H1 (cell line): ENCODE measurements around the gene GUCA2B. TPM values are rescaled to one million over a fixed set of nuclear protein-coding genes. Genes with fewer than 3 reads are reported as not detected.

Experiments
- CTCF ChIA-PET: fragments of 300-600 bp; sonication (Branson Sonifier 250); formaldehyde crosslinking; loops from one replicate; lab custom pipeline; 2021; ENCODE audit not compliant: partially characterized antibody; lab: Charles Lee
- POLR2A ChIA-PET: fragments of 300-600 bp; sonication (Branson Sonifier 250); formaldehyde crosslinking; loops from one replicate; lab custom pipeline; 2021; ENCODE audit warnings: inconsistent platforms; ENCODE audit not compliant: partially characterized antibody; lab: Charles Lee
- DNase-seq, 2 experiments: peaks; one replicate each; pipeline versions ENCODE4 v3.0.0 to v3.0.0-alpha.2; 2010 to 2022; ENCODE audit warnings: low spot score in 2 of 2, low read depth in 1 of 2, mixed read lengths in 1 of 2
- FAIRE-seq: peaks from 2 replicates; lab custom pipeline; 2011; peaks lifted over from hg19 to GRCh38; lab: Jason Lieb, UNC
- H2AFZ ChIP-seq: 2 replicates; pipeline ENCODE4 v1.8.1; 2012; ENCODE audit warnings: low read length, inconsistent platforms
- H2AK5ac ChIP-seq: 2 replicates; pipeline ENCODE4 v1.6.1; 2013; ENCODE audit warnings: low read depth, low read length
- H2BK120ac ChIP-seq: replicated peaks from 2 replicates; pipeline ENCODE3; 2013; ENCODE audit warnings: low read depth, low read length, inconsistent platforms
- H2BK12ac ChIP-seq: 2 replicates; pipeline ENCODE4 v1.6.1; 2013; ENCODE audit warnings: low read depth, low read length
- H2BK15ac ChIP-seq: 2 replicates; pipeline ENCODE4 v1.6.1; 2013; ENCODE audit warnings: low read length
- H2BK20ac ChIP-seq: 2 replicates; pipeline ENCODE4 v1.6.1; 2013; ENCODE audit warnings: low read length
- H2BK5ac ChIP-seq: 2 replicates; pipeline ENCODE4 v1.6.1; 2013; ENCODE audit warnings: low read depth, low read length
- H3K14ac ChIP-seq: 2 replicates; pipeline ENCODE4 v1.6.1; 2013; ENCODE audit warnings: inconsistent platforms; ENCODE audit not compliant: insufficient read length
- H3K18ac ChIP-seq: 2 replicates; pipeline ENCODE4 v1.6.1; 2013; ENCODE audit warnings: low read length; ENCODE audit errors: extremely low read depth
- H3K23ac ChIP-seq: 2 replicates; pipeline ENCODE4 v1.6.1; 2013; ENCODE audit warnings: inconsistent platforms; ENCODE audit not compliant: insufficient read length
- H3K23me2 ChIP-seq: 2 replicates; pipeline ENCODE4 v1.6.1; 2013; ENCODE audit warnings: low read depth, low read length
- H3K27ac ChIP-seq: 2 replicates; pipeline ENCODE4 v1.6.1; 2011; ENCODE audit warnings: low read depth, low read length, inconsistent platforms
- H3K27me3 ChIP-seq, 4 experiments: replicated peaks in 1 of 4; 1 replicate in 1 of 4; 2 replicates in 3 of 4; pipeline versions ENCODE4 v1.6.1 to v1.8.1; 2011 to 2013; ENCODE audit warnings: low read length in 3 of 4, mild to moderate bottlenecking in 3 of 4, inconsistent platforms in 2 of 4, mixed read lengths in 2 of 4, moderate library complexity in 1 of 4; ENCODE audit not compliant: control insufficient read depth in 3 of 4, insufficient read depth in 3 of 4; ENCODE audit errors: extremely low read depth in 1 of 4
- H3K36me3 ChIP-seq, 4 experiments: 2 replicates each; pipeline versions ENCODE4 v1.6.1 to v1.8.1; 2011 to 2013; ENCODE audit warnings: mild to moderate bottlenecking in 4 of 4, low read length in 3 of 4, moderate library complexity in 2 of 4, control low read depth in 1 of 4, inconsistent platforms in 1 of 4; ENCODE audit not compliant: insufficient read depth in 4 of 4, control insufficient read depth in 2 of 4
- H3K4ac ChIP-seq: replicated peaks from 2 replicates; pipeline ENCODE3; 2013; ENCODE audit warnings: low read length, low read depth, mixed read lengths, inconsistent platforms; ENCODE audit not compliant: insufficient read length
- H3K4me1 ChIP-seq, 4 experiments: replicated peaks in 1 of 4; 1 replicate in 1 of 4; 2 replicates in 3 of 4; pipeline versions ENCODE4 v1.6.1 to v1.8.1; 2011 to 2013; ENCODE audit warnings: low read length in 3 of 4, inconsistent platforms in 2 of 4, mixed read lengths in 1 of 4; ENCODE audit not compliant: insufficient read depth in 4 of 4, control insufficient read depth in 3 of 4
- H3K4me2 ChIP-seq, 2 experiments: 2 replicates each; pipeline versions ENCODE4 v1.6.1 to v1.8.1; 2011 to 2013; ENCODE audit warnings: low read depth in 2 of 2, low read length in 2 of 2, control low read depth in 1 of 2, inconsistent platforms in 1 of 2, mild to moderate bottlenecking in 1 of 2; ENCODE audit not compliant: insufficient read depth in 1 of 2
- H3K4me3 ChIP-seq, 4 experiments: fragments of 200-600, 300-600 bp in 1 of 4; sonication (generic), shearing (Covaris generic), sonication (Bioruptor Twin) in 1 of 4; 2 replicates each; pipeline versions ENCODE4 v1.5.1 to v1.8.1; 2011 to 2016; ENCODE audit warnings: low read length in 4 of 4, low read depth in 3 of 4, control low read depth in 2 of 4, inconsistent platforms in 2 of 4, mild to moderate bottlenecking in 2 of 4, mixed read lengths in 1 of 4, moderate library complexity in 1 of 4; ENCODE audit not compliant: insufficient read depth in 2 of 4; ENCODE audit errors: extremely low read depth in 1 of 4
- H3K56ac ChIP-seq: replicated peaks from 2 replicates; pipeline ENCODE3; 2013; ENCODE audit warnings: low read depth, mild to moderate bottlenecking, mixed read lengths, low read length, inconsistent platforms; ENCODE audit not compliant: insufficient read length
- H3K79me1 ChIP-seq: 2 replicates; pipeline ENCODE4 v1.6.1; 2013; ENCODE audit warnings: low read depth, low read length, control low read depth
- H3K79me2 ChIP-seq, 2 experiments: 2 replicates each; pipeline versions ENCODE4 v1.6.1 to v1.8.1; 2012 to 2013; ENCODE audit warnings: low read length in 2 of 2, mild to moderate bottlenecking in 2 of 2, inconsistent platforms in 1 of 2; ENCODE audit not compliant: insufficient read depth in 2 of 2, control insufficient read depth in 1 of 2
- H3K9ac ChIP-seq, 4 experiments: replicated peaks in 1 of 4; 1 replicate in 1 of 4; 2 replicates in 3 of 4; pipeline versions ENCODE4 v1.6.1 to v1.8.1; 2011 to 2013; ENCODE audit warnings: low read depth in 3 of 4, low read length in 3 of 4, control low read depth in 2 of 4, mild to moderate bottlenecking in 2 of 4, moderate library complexity in 2 of 4, inconsistent platforms in 1 of 4; ENCODE audit errors: extremely low read depth in 1 of 4
- H3K9me3 ChIP-seq, 2 experiments: 2 replicates each; pipeline versions ENCODE4 v1.6.1 to v1.8.1; 2012 to 2013; ENCODE audit warnings: mild to moderate bottlenecking in 2 of 2, moderate library complexity in 2 of 2, control low read depth in 1 of 2, inconsistent platforms in 1 of 2, low read depth in 1 of 2, low read length in 1 of 2, mixed read lengths in 1 of 2; ENCODE audit not compliant: insufficient read depth in 2 of 2
- H4K20me1 ChIP-seq, 2 experiments: replicated peaks in 1 of 2; 2 replicates each; pipeline versions ENCODE3 to v1.8.1; 2011 to 2013; ENCODE audit warnings: inconsistent platforms in 2 of 2, low read length in 2 of 2, mild to moderate bottlenecking in 1 of 2; ENCODE audit not compliant: insufficient read depth in 2 of 2, control insufficient read depth in 1 of 2
- H4K5ac ChIP-seq: 2 replicates; pipeline ENCODE4 v1.6.1; 2013; ENCODE audit warnings: low read length, low read depth, mixed read lengths, inconsistent platforms; ENCODE audit not compliant: insufficient read length
- H4K8ac ChIP-seq: 2 replicates; pipeline ENCODE4 v1.8.0; 2013; ENCODE audit warnings: mild to moderate bottlenecking, moderate library complexity, low read length, inconsistent platforms; ENCODE audit not compliant: insufficient read depth; ENCODE audit errors: extremely low read depth
- H4K91ac ChIP-seq: replicated peaks from 2 replicates; pipeline ENCODE3; 2013; ENCODE audit warnings: low read length, mixed read lengths, inconsistent platforms; ENCODE audit not compliant: insufficient read length
- ATF2 ChIP-seq: IDR thresholded peaks from 2 replicates; pipeline ENCODE4 v1.6.1; 2012; ENCODE audit warnings: low read length, inconsistent platforms
- HDAC6 ChIP-seq: IDR thresholded peaks from one replicate; pipeline ENCODE4 v1.7.1; 2012; ENCODE audit warnings: low read depth, mild to moderate bottlenecking, inconsistent platforms, low read length, moderate library complexity
- NANOG ChIP-seq: IDR thresholded peaks from 2 replicates; pipeline ENCODE4 v1.6.1; 2011; ENCODE audit warnings: low read length, low read depth, mild to moderate bottlenecking, inconsistent platforms; ENCODE audit not compliant: insufficient read depth, poor library complexity, severe bottlenecking
- POLR2A ChIP-seq, 2 experiments: IDR thresholded peaks; 1 replicate in 1 of 2; 2 replicates in 1 of 2; pipeline ENCODE4 v1.6.1; 2011; ENCODE audit warnings: low read depth in 2 of 2, low read length in 2 of 2, mild to moderate bottlenecking in 2 of 2; ENCODE audit errors: control extremely low read depth in 1 of 2
- RAD21 ChIP-seq, 2 experiments: IDR thresholded peaks in 1 of 2; conservative IDR thresholded peaks in 1 of 2; 2 replicates each; pipeline ENCODE4 v1.6.1; 2011; ENCODE audit warnings: low read depth in 2 of 2, low read length in 2 of 2, improper control_type of control experiment in 1 of 2, inconsistent platforms in 1 of 2, mild to moderate bottlenecking in 1 of 2, moderate library complexity in 1 of 2
- SUZ12 ChIP-seq: fragments of 200-600 bp; sonication (generic); IDR thresholded peaks from 2 replicates; pipeline ENCODE4 v1.6.1; 2012; ENCODE audit warnings: mild to moderate bottlenecking, inconsistent platforms, low read length, moderate library complexity, mixed read lengths
- TAF1 ChIP-seq: IDR thresholded peaks from 2 replicates; pipeline ENCODE4 v1.6.1; 2011; ENCODE audit warnings: mild to moderate bottlenecking, low read depth, low read length
- WGBS, 2 experiments: shearing (Covaris generic) in 1 of 2; methylation state at CpG; one replicate each; pipeline versions ENCODE4 v1.1.6 to v1.1.7; 2013 to 2015; ENCODE audit warnings: low lambda C conversion rate in 2 of 2, mixed read lengths in 2 of 2, inconsistent platforms in 1 of 2, low coverage in 1 of 2, missing lambda C conversion rate in 1 of 2; ENCODE audit not compliant: insufficient replicate concordance in 2 of 2, insufficient coverage in 1 of 2, insufficient read length in 1 of 2; ENCODE audit errors: extremely low coverage in 1 of 2, missing lambda C conversion rate in 1 of 2; 5-methylcytosine and 5-hydroxymethylcytosine counted together
- polyA plus RNA-seq, 7 experiments: library from polyadenylated mRNA; depleted of rRNA in 3 of 7; stranded (reverse) in 5 of 7; unstranded in 2 of 7; fragments of >200 nt in 5 of 7; fragments of 200-250 nt in 2 of 7; gene quantifications; 1 replicate in 5 of 7; 2 replicates in 1 of 7; 4 replicates in 1 of 7; pipeline versions ENCODE4 v1.2.1 to v1.2.3, GENCODE V29; 2011 to 2013; ENCODE audit warnings: missing spikeins in 2 of 7, mixed read lengths in 2 of 7
- total RNA-seq: library from RNA; stranded (reverse); fragmentation: NEBNext Ultra II Directional; extraction: Animal tissue kit (Norgen Biotek cat#: 25700); gene quantifications from 2 replicates; pipeline ENCODE4 v1.2.1, GENCODE V29; 2021
- TF ChIP-seq, protein P1 (sequence below): IDR thresholded peaks from 2 replicates; pipeline ENCODE4 v1.6.1; 2012; ENCODE audit warnings: inconsistent platforms

Gene GUCA2B
- total and polyA plus RNA-seq, 2 of the 8 experiments (the other 6 are each of a cell fraction or from before 2014, with no cell fraction given), result not detected

DNA sequence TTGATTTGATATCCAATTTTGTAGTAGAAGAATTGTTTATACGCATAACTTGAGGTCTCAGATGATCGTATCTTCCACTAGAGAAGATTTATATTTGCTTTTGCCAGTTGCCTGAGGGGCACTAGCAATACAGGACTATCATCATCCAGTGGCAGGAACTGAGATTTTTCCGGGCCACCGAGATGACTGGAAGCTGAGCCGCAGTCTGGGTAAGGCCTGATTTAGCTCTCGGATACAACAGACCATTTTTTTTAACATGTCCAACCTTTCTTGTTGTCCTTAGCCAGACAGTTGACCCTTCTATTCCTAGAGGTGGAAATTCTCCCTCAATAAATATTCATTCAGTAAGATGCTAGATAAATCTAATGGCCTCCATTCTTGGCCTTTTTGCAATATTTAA is 25.4 kb upstream of the GUCA2B start:
- H3K56ac ChIP-seq, result no peak overlapping the region
- H2BK12ac ChIP-seq, result no peak overlapping the region
- H3K27ac ChIP-seq, result no peak overlapping the region
- H3K18ac ChIP-seq, result no peak overlapping the region
- no peak overlapping the region for H2BK120ac ChIP-seq
- H3K4me2 ChIP-seq, result no peak overlapping the region
- ChIA-PET POLR2A (no interaction called here), CTCF (interaction anchor here (0.5 to 1.8 kb wide), 3 partner anchors 45 to 839 kb away, joined by 3 to 7 read pairs (median 3); no protein-coding TSS in a partner anchor)
- WGBS, 2 experiments, result 94% methylated on average over 6 of the region's 6 CpGs; no CpG with 5 or more reads in 1 of the 2 experiments
- no peak for DNase-seq
- no peaks in the 10 kb centered on the region for H3K9me3 ChIP-seq
- H2AFZ ChIP-seq, result no peak overlapping the region
- no peak overlapping the region for H4K91ac ChIP-seq
- H4K20me1 ChIP-seq, result no peaks in the 10 kb centered on the region
- no peak overlapping the region for H3K9ac ChIP-seq
- H3K4ac ChIP-seq, result no peak overlapping the region
- H3K14ac ChIP-seq, result no peak overlapping the region
- no peaks in the 10 kb centered on the region for H3K79me2 ChIP-seq
- no peak for TF ChIP-seq HDAC6
- no peak for TF ChIP-seq NANOG
- no peak for TF ChIP-seq ATF2
- TF ChIP-seq TAF1, result no peak
- no peak for TF ChIP-seq RAD21 (IDR thresholded peaks at IDR 0.05 in 1 of 2, conservative IDR thresholded peaks at IDR 0.05 in 1 of 2; ENCODE audit: low read depth in 2 of 2, low read length in 2 of 2)
- TF ChIP-seq, protein P1, sequence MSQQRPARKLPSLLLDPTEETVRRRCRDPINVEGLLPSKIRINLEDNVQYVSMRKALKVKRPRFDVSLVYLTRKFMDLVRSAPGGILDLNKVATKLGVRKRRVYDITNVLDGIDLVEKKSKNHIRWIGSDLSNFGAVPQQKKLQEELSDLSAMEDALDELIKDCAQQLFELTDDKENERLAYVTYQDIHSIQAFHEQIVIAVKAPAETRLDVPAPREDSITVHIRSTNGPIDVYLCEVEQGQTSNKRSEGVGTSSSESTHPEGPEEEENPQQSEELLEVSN, result no peak
- no peak for TF ChIP-seq POLR2A (IDR thresholded peaks at IDR 0.05; ENCODE audit: control extremely low read depth in 1 of 2, low read depth in 2 of 2, low read length in 2 of 2)
- no peak for TF ChIP-seq SUZ12
- no peak overlapping the region for H4K8ac ChIP-seq
- no peaks in the 10 kb centered on the region for H3K79me1 ChIP-seq
- no peak overlapping the region for H3K4me3 ChIP-seq
- no peak overlapping the region for H2BK5ac ChIP-seq
- FAIRE-seq, result no peak
- H2AK5ac ChIP-seq, result no peak overlapping the region
- no peak overlapping the region for H2BK15ac ChIP-seq
- H2BK20ac ChIP-seq, result no peak overlapping the region
- no peak overlapping the region for H4K5ac ChIP-seq
- H3K23me2 ChIP-seq, result no peaks in the 10 kb centered on the region; the same call in 1 of the 2 replicates
- no peaks in the 10 kb centered on the region; a peak in 1 of 7 replicates for H3K27me3 ChIP-seq
- no peaks in the 10 kb centered on the region for H3K4me1 ChIP-seq
- no peak overlapping the region for H3K23ac ChIP-seq
- H3K36me3 ChIP-seq, result no peaks in the 10 kb centered on the region
